Parathyroid adenoma (tissue), 2 donors: ENCODE measurements around the gene STK11.
"Not testable (repeated sequence)": the region's sequence is repeated elsewhere in the genome, so short reads cannot be mapped to it uniquely, and the experiment has no call there.

Experiments
- H2AFZ ChIP-seq: fragments of 300-600 bp; sonication (generic); one replicate; pipeline ENCODE4 v1.7.0; 2017; ENCODE audit warnings: antibody characterized with exemption, mild to moderate bottlenecking
- H3K27ac ChIP-seq: fragments of 300-600 bp; sonication (generic); one replicate; pipeline ENCODE4 v1.7.0; 2017
- H3K27me3 ChIP-seq: fragments of 300-600 bp; sonication (generic); one replicate; pipeline ENCODE4 v1.7.0; 2017; ENCODE audit warnings: low read length; ENCODE audit not compliant: control insufficient read depth, insufficient read depth
- H3K36me3 ChIP-seq: fragments of 300-600 bp; sonication (generic); one replicate; pipeline ENCODE4 v1.7.0; 2017; ENCODE audit warnings: low read length; ENCODE audit not compliant: control insufficient read depth, insufficient read depth
- H3K4me1 ChIP-seq: fragments of 300-600 bp; sonication (generic); one replicate; pipeline ENCODE4 v1.7.0; 2017; ENCODE audit warnings: control low read depth
- H3K4me2 ChIP-seq: fragments of 300-600 bp; sonication (generic); one replicate; pipeline ENCODE4 v1.7.0; 2017; ENCODE audit warnings: low read length
- H3K4me3 ChIP-seq: fragments of 300-600 bp; sonication (generic); one replicate; pipeline ENCODE4 v1.7.0; 2017; ENCODE audit warnings: low read depth, low read length
- H3K79me2 ChIP-seq: fragments of 300-600 bp; sonication (generic); one replicate; pipeline ENCODE4 v1.7.0; 2017; ENCODE audit warnings: control low read depth
- H3K9ac ChIP-seq: fragments of 300-600 bp; sonication (generic); one replicate; pipeline ENCODE4 v1.7.0; 2017; ENCODE audit warnings: mild to moderate bottlenecking
- H3K9me3 ChIP-seq: fragments of 300-600 bp; sonication (generic); one replicate; pipeline ENCODE4 v1.7.0; 2017; ENCODE audit warnings: low read length; ENCODE audit not compliant: control insufficient read depth
- CTCF ChIP-seq: fragments of 300-600 bp; sonication (generic); IDR thresholded peaks from one replicate; pipeline ENCODE4 v1.7.0; 2017; ENCODE audit warnings: antibody characterized with exemption, mild to moderate bottlenecking
- donor health status: primary hyperparathyroidism.

The STK11 gene

GRCh38 chr19:1182727-1183126, 22.9 kb upstream of the STK11 start:
- Histone ChIP-seq H3K9ac (no peak overlapping the region), H3K27me3 (no peaks in the 10 kb centered on the region), H3K79me2 (no peaks in the 10 kb centered on the region), H2AFZ (no peak overlapping the region), H3K27ac (no peak overlapping the region), H3K4me2 (no peak overlapping the region), H3K9me3 (no peaks in the 10 kb centered on the region), H3K36me3 (no peaks in the 10 kb centered on the region), H3K4me3 (no peak overlapping the region), H3K4me1 (peaks cover 9% of the 10 kb centered on the region)
- no peak for TF ChIP-seq CTCF

GRCh38 chr19:1183543-1184172, 21.9 kb upstream of the STK11 start:
- Histone ChIP-seq H3K4me1 (peaks cover 9% of the 10 kb centered on the region), H3K4me2 (no peak overlapping the region), H3K36me3 (no peaks in the 10 kb centered on the region), H2AFZ (no peak overlapping the region), H3K4me3 (no peak overlapping the region), H3K9ac (no peak overlapping the region), H3K27me3 (no peaks in the 10 kb centered on the region), H3K9me3 (no peaks in the 10 kb centered on the region), H3K27ac (no peak overlapping the region), H3K79me2 (no peaks in the 10 kb centered on the region)
- no peak for TF ChIP-seq CTCF

- no peaks in the 10 kb centered on the region for H3K4me1 ChIP-seq
- no peak for TF ChIP-seq CTCF
- no peak overlapping the region for H3K4me2 ChIP-seq
- no peaks in the 10 kb centered on the region for H3K36me3 ChIP-seq
- H3K27ac ChIP-seq = no peak overlapping the region
- H3K79me2 ChIP-seq = no peaks in the 10 kb centered on the region
- no peak overlapping the region for H2AFZ ChIP-seq
- H3K4me3 ChIP-seq = no peak overlapping the region
- no peaks in the 10 kb centered on the region for H3K27me3 ChIP-seq
- H3K9ac ChIP-seq = no peak overlapping the region
- H3K9me3 ChIP-seq = no peaks in the 10 kb centered on the region
Measured at GRCh38 chr19:1189419-1189818, 16.2 kb upstream of the STK11 start.

- H3K27me3 ChIP-seq = no peaks in the 10 kb centered on the region
- TF ChIP-seq CTCF = no peak
- H3K4me3 ChIP-seq = no peak overlapping the region
- no peak overlapping the region for H2AFZ ChIP-seq
- no peaks in the 10 kb centered on the region for H3K9me3 ChIP-seq
- no peak overlapping the region for H3K9ac ChIP-seq
- no peak overlapping the region for H3K27ac ChIP-seq
- no peaks in the 10 kb centered on the region for H3K4me1 ChIP-seq
- H3K79me2 ChIP-seq = no peaks in the 10 kb centered on the region
- H3K36me3 ChIP-seq = no peaks in the 10 kb centered on the region
- H3K4me2 ChIP-seq = no peak overlapping the region
Measured at GRCh38 chr19:1199531-1199930, 6.0 kb upstream of the STK11 start.

- not testable (repeated sequence) for H3K27me3 ChIP-seq, H3K27ac ChIP-seq, H3K36me3 ChIP-seq, H3K4me2 ChIP-seq, H2AFZ ChIP-seq, H3K79me2 ChIP-seq, H3K9me3 ChIP-seq, H3K4me1 ChIP-seq, H3K4me3 ChIP-seq, H3K9ac ChIP-seq
Measured at GRCh38 chr19:1200614-1201013, 5.0 kb upstream of the STK11 start.
